ENCODE data around the gene THSD7A.

THSD7A gene

DNA sequence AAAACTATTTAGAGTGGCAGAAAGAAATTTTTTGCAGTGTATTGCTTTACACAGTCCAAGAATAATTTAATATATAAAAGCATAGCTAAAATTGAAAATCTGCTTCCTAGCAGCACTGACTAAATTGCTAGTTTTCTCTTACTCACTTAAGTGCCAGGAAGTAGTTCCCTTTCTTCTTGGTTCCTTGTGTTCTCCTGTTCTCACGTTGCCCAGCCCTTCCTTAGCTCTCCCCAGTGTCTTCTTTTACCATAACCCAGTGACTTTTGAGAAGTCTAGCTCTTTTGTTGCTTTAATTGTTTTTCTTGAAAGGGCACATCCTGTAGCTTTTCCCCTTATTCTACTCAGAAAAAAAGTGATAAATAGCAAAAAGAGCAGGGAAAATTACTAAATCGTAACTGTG, 215.5 kb downstream of the THSD7A start:
- TF ChIP-seq POLR2AphosphoS5 (IDR thresholded peaks at IDR 0.05; ENCODE audit: low read depth, low read length) (no peak), TAF1 (IDR thresholded peaks at IDR 0.05; ENCODE audit: low read depth, low read length) (no peak), SPI1 (IDR thresholded peaks at IDR 0.05; ENCODE audit: low read depth, low read length) (no peak), POLR2A (IDR thresholded peaks at IDR 0.05; ENCODE audit: low read depth, low read length) (no peak), POU2F2 (IDR thresholded peaks at IDR 0.05; ENCODE audit: low read depth, low read length) (no peak), PAX5 (IDR thresholded peaks at IDR 0.05; ENCODE audit: insufficient read depth, low read length, severe bottlenecking) (no peak)
- DNase-seq (ENCODE audit: insufficient read length, low spot score): no peak
- no peak for FAIRE-seq

DNA sequence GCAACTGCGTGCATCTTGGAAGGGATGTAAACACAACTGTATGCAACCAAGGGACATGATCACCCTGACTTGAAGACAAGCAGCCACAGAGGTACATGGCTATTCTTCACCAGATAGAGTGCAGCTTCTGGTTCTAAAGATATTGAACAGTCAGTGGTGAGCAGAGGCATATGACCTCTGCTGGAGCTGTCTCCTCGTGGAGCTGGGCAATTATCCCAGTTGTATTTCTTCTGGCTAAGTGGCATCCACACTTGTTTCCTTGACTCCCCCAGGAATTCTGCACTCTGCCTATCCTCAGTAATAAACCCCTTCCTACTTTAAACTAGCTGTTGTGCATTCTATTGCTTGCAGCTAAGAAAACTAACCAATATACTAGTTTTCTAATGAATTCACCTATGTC, 216.8 kb downstream of the THSD7A start:
- TF ChIP-seq POLR2AphosphoS5 (IDR thresholded peaks at IDR 0.05; ENCODE audit: low read depth, low read length) (no peak), PAX5 (IDR thresholded peaks at IDR 0.05; ENCODE audit: insufficient read depth, low read length, severe bottlenecking) (no peak)
- DNase-seq (ENCODE audit: insufficient read length, low spot score): no peak
- FAIRE-seq: no peak

DNA sequence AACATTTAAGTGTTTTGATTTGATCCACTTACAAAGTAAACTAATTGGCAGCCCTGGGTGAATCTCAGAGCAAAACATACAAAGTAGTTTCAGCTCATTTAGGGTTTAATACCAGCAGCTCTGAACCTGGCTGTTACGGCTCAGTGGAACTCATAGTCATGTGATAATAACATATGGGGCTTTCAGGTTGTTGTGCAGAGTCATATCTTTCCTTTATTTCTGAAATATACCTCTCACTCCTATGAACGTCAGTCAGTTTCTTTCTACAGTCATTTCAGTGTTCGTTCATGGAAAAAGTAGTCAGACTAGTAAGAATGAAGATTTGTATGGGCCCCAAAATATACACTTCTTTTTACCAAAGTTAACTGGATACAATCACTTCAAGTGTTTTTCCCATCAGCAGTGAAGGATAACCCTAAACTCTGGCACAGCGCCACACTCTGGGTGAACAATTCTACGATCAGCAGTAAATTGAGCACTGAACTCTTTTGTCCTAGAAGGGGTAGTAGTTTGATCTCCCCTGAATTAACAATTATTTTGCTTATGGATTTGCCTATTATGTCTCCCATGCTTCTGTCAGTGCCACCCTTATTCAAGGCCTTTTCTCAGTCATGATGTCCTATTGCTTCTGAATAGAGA, 218.6 kb downstream of the THSD7A start:
- peak; percentile 72 for FAIRE-seq
- no peak for TF ChIP-seq POU2F2 (IDR thresholded peaks at IDR 0.05; ENCODE audit: low read depth, low read length)
- TF ChIP-seq POLR2A (IDR thresholded peaks at IDR 0.05; ENCODE audit: low read depth, low read length): no peak
- TF ChIP-seq POLR2AphosphoS5 (IDR thresholded peaks at IDR 0.05; ENCODE audit: low read depth, low read length): no peak
- TF ChIP-seq PAX5 (IDR thresholded peaks at IDR 0.05; ENCODE audit: insufficient read depth, low read length, severe bottlenecking): no peak
- TF ChIP-seq SPI1 (IDR thresholded peaks at IDR 0.05; ENCODE audit: low read depth, low read length): no peak
- TF ChIP-seq TAF1 (IDR thresholded peaks at IDR 0.05; ENCODE audit: low read depth, low read length): no peak
- no peak for DNase-seq (ENCODE audit: insufficient read length, low spot score)

DNA sequence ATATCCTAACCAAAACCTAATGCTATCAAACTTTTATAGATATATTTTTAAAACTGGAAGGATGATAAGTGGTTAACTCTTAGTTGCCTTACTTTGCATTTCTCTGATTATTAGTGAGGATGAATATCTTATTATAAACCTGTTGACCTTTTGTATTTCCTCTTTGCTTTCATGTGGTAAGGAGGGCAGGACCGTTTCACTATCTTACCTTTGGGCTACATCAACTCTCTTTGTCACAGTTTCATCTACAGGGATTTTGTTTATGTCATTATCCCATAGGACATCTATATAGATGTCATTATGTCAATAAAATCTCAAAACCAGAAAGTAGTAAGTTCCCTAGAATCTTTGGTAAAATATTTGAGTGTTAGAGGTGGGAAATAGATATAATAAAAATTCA, 219.3 kb downstream of the THSD7A start:
- FAIRE-seq: no peak
- DNase-seq (ENCODE audit: insufficient read length, low spot score): no peak
- TF ChIP-seq POLR2AphosphoS5 (IDR thresholded peaks at IDR 0.05; ENCODE audit: low read depth, low read length) (no peak), TAF1 (IDR thresholded peaks at IDR 0.05; ENCODE audit: low read depth, low read length) (no peak), POU2F2 (IDR thresholded peaks at IDR 0.05; ENCODE audit: low read depth, low read length) (no peak), SPI1 (IDR thresholded peaks at IDR 0.05; ENCODE audit: low read depth, low read length) (no peak)

DNA sequence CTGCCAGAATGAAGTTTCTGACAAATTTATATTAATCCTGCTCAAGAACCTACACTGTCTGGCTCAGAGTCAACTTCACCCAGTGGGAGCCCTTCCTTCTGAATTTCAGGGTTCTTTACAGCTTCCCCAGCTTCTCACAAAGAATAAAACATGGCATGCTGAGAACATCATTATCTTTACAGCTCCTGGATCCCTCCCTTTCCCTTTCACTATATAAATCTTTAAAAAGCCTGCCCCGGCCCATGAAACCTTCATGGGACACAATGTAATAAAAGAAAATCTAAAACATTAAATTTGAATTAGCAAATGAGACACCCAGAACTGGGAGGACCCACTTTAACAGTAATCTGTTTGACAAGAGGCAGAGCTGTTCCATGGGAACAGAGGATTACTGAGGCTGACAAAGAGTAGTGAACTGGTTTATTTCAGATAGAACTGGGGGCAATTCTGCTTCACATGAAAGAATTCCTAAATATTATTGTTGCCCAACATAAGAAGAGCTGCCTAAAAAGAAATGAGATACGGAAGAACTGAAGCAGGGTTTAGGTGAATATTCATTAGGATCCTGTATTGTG, 222.8 kb downstream of the THSD7A start:
- TF ChIP-seq SPI1 (IDR thresholded peaks at IDR 0.05; ENCODE audit: low read depth, low read length): no peak
- TF ChIP-seq POLR2AphosphoS5 (IDR thresholded peaks at IDR 0.05; ENCODE audit: low read depth, low read length): no peak
- no peak for TF ChIP-seq POU2F2 (IDR thresholded peaks at IDR 0.05; ENCODE audit: low read depth, low read length)
- no peak for TF ChIP-seq POLR2A (IDR thresholded peaks at IDR 0.05; ENCODE audit: low read depth, low read length)
- no peak for TF ChIP-seq TAF1 (IDR thresholded peaks at IDR 0.05; ENCODE audit: low read depth, low read length)
- no peak for TF ChIP-seq PAX5 (IDR thresholded peaks at IDR 0.05; ENCODE audit: insufficient read depth, low read length, severe bottlenecking)
- FAIRE-seq: no peak
- DNase-seq (ENCODE audit: insufficient read length, low spot score): no peak

DNA sequence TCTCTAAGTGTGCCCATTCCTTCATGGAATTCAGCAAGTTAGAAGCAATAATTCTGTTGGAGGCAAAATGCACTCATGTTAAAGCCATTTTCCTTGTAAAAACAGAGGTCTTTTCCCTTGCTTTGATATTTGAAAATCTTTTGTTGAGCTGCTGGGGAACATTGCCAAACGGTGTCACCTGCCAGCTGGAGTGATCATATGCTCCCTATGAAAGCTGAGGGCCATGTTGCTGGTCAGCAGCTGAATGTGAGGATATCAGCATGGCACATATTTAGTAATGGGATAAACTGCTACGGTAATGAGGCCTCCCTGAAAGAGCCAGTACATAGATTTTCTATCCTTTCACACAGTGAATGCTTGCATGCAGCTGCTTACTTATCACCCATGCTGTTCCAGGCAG, 224.3 kb downstream of the THSD7A start:
- no peak for FAIRE-seq
- no peak for TF ChIP-seq TAF1 (IDR thresholded peaks at IDR 0.05; ENCODE audit: low read depth, low read length)
- TF ChIP-seq POLR2A (IDR thresholded peaks at IDR 0.05; ENCODE audit: low read depth, low read length): no peak
- no peak for TF ChIP-seq PAX5 (IDR thresholded peaks at IDR 0.05; ENCODE audit: insufficient read depth, low read length, severe bottlenecking)
- TF ChIP-seq POU2F2 (IDR thresholded peaks at IDR 0.05; ENCODE audit: low read depth, low read length): no peak
- no peak for TF ChIP-seq SPI1 (IDR thresholded peaks at IDR 0.05; ENCODE audit: low read depth, low read length)
- TF ChIP-seq POLR2AphosphoS5 (IDR thresholded peaks at IDR 0.05; ENCODE audit: low read depth, low read length): no peak
- no peak for DNase-seq (ENCODE audit: insufficient read length, low spot score)

DNA sequence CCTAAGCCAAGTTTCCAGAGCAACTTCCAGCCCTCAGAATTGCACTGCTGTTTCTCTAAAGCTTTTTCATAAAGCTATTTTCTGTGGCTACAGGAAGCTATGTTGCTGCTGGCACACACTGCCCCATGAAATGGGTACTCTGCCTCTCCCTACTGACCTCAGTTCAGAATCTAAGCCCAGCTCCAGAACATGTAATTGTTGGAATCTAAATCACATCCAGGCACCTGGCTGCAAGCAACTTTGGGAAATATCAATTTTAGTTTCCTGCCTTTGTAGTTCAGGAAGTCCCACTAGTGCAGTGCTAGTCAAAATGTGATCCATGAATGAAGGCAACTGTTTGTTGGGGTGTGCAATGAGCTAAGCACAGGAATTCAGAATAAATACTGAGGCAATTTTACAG, 226.2 kb downstream of the THSD7A start:
- no peak for TF ChIP-seq TAF1 (IDR thresholded peaks at IDR 0.05; ENCODE audit: low read depth, low read length)
- TF ChIP-seq POLR2A (IDR thresholded peaks at IDR 0.05; ENCODE audit: low read depth, low read length): no peak
- no peak for TF ChIP-seq POU2F2 (IDR thresholded peaks at IDR 0.05; ENCODE audit: low read depth, low read length)
- no peak for TF ChIP-seq POLR2AphosphoS5 (IDR thresholded peaks at IDR 0.05; ENCODE audit: low read depth, low read length)
- FAIRE-seq (no peak), DNase-seq (ENCODE audit: insufficient read length, low spot score) (no peak)

DNA sequence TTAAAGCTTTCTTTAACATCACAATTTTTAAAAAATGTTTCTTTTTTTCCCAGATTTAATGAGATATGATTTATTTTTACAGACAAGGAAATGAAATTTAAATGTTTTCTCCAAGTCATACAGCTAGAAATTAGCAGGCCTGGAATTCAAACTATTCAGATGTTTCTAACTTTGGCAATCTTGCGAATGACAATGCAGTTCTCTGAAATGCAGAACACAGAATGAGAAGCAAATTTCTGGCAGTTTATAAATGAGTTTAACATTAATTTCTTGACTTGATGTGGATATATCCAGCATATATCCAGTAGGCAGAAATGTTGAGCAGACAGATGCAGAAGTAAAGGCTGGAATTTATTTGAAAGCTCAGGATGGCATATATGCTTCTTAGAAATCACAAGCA, 227.5 kb downstream of the THSD7A start:
- TF ChIP-seq TAF1 (IDR thresholded peaks at IDR 0.05; ENCODE audit: low read depth, low read length) (no peak), SPI1 (IDR thresholded peaks at IDR 0.05; ENCODE audit: low read depth, low read length) (no peak), PAX5 (IDR thresholded peaks at IDR 0.05; ENCODE audit: insufficient read depth, low read length, severe bottlenecking) (no peak), POLR2AphosphoS5 (IDR thresholded peaks at IDR 0.05; ENCODE audit: low read depth, low read length) (no peak)
- DNase-seq (ENCODE audit: insufficient read length, low spot score): no peak
- FAIRE-seq: no peak

DNA sequence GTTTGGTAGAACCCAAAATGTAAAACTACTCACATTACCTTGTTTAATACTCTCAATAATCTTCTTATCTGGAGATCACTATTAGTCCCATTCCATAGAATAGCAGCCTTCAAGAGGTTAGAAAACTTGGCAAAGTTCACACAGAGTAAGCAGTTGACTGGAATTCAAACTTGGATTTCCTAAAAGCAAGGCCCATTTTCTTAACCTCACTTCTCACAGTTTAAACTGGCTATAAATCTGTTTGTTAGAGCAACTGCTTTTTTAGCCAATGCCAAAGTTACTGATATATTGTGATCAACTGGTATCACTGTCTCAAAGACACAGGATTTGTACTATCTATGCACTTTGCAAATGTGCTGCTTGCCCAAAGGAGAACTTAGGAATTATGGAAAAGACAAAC, 230.2 kb downstream of the THSD7A start:
- TF ChIP-seq POLR2A (IDR thresholded peaks at IDR 0.05; ENCODE audit: low read depth, low read length): no peak
- TF ChIP-seq POU2F2 (IDR thresholded peaks at IDR 0.05; ENCODE audit: low read depth, low read length): no peak
- no peak for DNase-seq (ENCODE audit: insufficient read length, low spot score)
- no peak for FAIRE-seq

DNA sequence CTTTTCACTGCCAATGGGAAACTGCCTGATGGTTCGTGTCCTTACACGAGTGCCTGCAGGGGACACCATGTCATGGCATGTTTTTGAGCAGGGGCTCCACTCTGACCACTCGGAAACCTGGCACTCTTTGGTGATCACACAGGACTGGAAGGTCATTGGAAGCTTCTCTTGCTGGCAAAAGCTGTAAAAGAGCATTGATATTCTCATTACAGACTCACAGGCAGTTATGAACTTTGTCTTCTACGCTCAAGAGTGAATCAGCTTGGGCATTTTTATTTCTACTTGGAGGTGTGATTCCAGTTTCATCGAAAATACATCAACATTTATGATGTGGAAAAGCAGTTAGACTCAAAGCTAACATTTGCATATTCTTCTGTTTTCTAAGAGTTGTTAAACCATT, 238.7 kb downstream of the THSD7A start:
- FAIRE-seq: no peak

More for the DNA sequence above, 238.7 kb downstream of the THSD7A start:
- no peak for TF ChIP-seq POLR2AphosphoS5 (IDR thresholded peaks at IDR 0.05; ENCODE audit: low read depth, low read length)
- TF ChIP-seq TAF1 (IDR thresholded peaks at IDR 0.05; ENCODE audit: low read depth, low read length): no peak
- TF ChIP-seq PAX5 (IDR thresholded peaks at IDR 0.05; ENCODE audit: insufficient read depth, low read length, severe bottlenecking): no peak
- TF ChIP-seq POU2F2 (IDR thresholded peaks at IDR 0.05; ENCODE audit: low read depth, low read length): no peak
- no peak for TF ChIP-seq SPI1 (IDR thresholded peaks at IDR 0.05; ENCODE audit: low read depth, low read length)
- no peak for TF ChIP-seq POLR2A (IDR thresholded peaks at IDR 0.05; ENCODE audit: low read depth, low read length)
- no peak for DNase-seq (ENCODE audit: insufficient read length, low spot score)

All from GM12891 (cell line).